A204.1 (cell line): ENCODE data around the gene TMEM95.
"Not testable (repeated sequence)": the region's sequence is repeated elsewhere in the genome, so short reads cannot be mapped to it uniquely, and the experiment has no call there.

ENCODE experiments used
- FAIRE-seq: peaks from 2 replicates; lab custom pipeline; 2012; peaks lifted over from hg19 to GRCh38; lab: Jason Lieb, UNC

Gene TMEM95

DNA sequence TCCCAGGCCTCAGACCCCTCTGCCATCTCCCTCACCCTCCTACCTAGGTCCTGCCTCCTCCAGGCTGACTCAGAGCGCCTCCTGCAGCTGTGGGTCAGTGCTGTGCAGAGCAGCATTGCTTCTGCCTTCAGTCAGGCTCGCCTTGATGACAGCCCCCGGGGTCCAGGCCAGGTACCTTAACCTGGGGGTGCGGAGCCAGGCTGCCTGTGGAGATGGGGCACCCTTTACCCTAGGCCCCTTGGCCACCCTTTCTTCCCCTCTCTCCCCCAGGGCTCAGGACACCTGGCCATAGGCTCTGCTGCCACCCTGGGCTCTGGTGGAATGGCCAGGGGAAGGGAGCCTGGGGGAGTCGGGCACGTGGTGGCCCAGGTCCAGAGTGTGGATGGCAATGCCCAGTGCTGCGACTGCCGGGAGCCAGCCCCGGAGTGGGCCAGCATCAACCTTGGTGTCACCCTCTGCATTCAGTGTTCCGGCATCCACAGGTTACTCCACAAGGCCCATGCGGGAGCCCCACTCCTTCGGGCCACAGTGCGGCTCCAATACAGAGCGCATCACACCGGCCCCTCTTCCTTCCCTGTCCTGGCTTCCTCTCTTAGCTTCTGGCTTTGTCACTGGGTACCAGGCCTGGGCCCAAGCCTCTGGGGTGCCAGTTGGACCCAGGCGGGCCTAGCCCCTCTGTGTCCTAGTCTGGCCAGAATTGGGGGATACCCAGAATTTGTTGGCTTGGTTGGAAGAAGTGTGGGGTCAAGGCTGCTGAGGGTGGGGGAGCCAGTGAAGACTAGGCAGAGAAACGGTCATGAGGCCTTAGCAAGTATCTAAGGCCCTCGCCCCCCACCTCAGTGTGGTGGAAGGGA is 8.0 kb upstream of the TMEM95 start:
- FAIRE-seq, result no peak

DNA sequence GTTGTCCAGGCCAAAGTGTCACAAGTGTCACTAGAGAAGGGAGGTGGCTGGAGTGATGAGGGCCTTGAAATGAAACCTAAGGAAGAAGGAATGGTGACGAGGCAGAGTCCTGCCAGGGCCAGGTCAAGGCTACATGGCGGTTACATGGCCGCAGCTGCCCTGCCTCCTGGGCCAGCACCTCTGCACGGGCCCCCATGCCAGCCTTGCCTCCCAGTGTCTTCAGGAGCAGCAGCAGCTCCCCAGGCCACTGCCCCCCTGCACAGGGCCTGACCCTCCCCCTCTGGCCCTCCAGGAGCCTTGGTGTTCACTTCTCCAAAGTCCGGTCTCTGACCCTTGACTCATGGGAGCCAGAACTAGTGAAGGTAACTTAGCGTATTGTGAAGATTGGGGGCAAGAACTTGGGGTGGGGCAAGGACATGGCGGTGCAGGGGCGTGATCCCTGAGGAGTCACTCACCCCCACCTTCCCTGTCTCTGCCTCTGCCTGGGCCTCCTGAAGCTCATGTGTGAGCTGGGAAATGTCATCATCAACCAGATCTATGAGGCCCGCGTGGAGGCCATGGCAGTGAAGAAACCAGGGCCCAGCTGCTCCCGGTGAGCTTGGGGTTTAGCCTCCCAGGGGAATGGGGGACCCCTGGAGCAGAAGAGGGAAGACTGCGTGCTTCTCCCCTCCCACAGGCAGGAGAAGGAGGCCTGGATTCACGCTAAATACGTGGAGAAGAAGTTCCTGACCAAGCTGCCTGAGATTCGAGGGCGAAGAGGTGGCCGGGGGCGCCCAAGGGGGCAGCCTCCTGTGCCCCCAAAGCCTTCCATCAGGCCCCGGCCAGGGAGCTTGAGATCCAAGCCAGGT is 7.1 kb upstream of the TMEM95 start:
- FAIRE-seq, result no peak

DNA sequence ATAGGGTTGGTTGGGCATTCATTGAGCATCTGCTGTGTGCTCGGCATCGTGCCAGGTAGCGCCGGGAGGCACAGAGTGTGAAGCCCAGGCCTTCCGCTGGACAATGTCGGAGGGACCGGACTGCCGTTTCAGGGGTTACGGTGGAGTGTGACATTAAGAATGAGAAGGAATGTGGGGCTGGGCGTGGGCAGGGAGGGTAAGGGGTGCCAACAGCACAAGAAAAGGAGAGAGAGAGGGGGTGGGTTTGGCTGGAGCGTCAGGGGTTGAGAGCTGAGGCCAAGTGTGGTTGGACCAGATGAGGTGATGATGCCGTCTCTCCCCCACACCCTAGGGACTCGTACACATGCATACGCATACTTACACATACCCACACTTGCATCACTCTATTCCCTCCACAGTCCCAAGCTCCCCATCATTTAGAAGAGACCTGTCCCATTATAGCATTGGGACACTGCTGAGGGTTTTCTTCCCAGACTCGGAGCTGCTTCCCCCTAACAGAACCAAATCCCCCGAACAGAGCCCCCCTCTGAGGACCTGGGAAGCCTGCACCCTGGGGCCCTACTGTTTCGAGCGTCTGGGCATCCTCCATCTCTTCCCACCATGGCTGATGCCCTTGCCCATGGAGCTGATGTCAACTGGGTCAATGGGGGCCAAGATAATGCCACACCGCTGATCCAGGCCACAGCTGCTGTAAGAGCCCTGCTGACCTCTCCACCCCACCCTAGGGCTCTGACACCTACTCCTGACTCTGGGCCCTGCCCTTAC is 6.3 kb upstream of the TMEM95 start:
- FAIRE-seq, result no peak

DNA sequence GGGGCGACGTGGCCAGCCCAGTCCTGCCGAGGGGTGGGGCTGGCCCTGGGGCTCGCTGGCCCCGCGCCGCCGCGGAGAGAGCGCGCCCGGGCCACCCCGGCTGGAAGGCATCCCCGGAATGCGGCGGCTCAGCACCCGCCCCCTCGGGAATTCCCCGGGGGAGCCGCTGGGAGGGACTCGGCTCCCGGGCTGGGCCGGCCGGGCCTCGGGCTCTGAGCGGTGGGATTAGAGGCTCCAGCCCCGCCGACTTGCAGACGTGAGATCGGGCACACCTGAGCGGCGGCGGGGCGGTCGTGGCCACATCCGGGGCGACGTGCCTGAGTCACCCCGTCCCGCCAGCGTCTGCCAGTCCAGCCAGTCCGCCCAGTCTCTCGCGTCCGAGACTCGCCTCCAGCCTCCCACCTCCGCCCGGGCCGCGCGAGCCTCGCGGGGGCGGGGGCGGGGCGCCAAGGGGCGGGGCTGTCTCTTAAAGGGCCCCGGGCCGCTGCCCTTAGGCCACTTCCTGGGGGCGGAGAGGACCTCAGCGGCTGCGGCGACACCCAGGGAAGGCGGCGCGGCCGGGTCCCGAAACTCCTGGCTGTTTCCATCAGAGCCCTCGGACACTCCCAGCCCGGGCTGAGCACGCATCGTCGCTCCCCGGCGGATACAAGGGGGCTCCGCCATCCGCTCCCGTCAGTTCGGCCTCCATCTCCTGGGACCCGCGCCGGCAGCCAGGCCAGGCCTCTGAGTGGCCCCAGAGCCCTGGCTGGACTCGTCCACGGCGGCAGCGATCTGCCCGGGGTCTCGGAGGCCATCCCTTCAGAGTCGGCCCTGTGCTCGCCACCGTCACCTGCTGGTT is 3.1 kb upstream of the TMEM95 start, which contains the start of gene KCTD11:
KCTD11 (plus strand) TSS at position 498 of the 838 bp plus-strand sequence.
- no peak for FAIRE-seq

DNA sequence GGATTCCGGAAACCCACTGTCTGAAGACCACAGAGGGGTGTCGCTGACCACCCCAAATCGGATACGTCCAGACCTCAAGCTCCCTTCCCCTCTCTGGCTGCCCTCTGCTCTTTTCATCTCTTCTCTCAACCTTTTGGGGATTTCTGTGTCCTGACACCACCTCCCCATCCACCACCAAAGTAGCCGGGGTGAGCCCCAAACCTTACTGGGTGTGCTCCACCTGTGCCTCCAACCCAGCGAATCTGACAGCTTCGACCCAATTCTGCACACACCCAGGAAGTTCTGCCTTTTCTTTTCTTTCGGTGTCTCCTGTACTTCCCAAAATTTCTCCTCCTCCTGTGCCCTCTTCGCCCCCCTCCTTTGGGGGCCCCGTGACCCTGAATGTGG is 2.5 kb upstream of the TMEM95 start:
- FAIRE-seq, result no peak

DNA sequence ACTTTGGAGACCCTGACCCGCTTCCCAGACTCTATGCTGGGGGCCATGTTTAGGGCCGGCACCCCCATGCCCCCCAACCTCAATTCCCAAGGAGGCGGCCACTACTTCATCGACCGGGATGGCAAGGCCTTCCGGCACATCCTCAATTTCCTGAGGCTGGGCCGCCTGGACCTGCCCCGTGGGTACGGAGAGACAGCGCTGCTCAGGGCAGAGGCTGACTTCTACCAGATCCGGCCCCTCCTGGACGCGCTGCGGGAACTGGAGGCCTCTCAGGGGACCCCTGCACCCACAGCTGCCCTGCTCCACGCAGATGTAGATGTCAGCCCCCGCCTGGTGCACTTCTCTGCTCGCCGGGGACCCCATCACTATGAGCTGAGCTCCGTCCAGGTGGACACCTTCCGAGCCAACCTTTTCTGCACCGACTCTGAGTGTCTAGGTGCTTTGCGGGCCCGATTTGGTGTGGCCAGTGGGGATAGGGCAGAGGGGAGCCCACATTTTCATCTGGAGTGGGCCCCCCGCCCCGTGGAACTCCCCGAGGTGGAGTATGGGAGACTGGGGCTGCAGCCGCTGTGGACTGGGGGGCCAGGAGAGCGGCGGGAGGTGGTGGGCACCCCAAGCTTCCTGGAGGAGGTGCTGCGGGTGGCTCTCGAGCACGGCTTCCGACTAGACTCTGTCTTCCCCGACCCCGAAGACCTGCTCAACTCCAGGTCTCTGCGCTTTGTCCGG is 1.9 kb upstream of the TMEM95 start:
- FAIRE-seq, result no peak

DNA sequence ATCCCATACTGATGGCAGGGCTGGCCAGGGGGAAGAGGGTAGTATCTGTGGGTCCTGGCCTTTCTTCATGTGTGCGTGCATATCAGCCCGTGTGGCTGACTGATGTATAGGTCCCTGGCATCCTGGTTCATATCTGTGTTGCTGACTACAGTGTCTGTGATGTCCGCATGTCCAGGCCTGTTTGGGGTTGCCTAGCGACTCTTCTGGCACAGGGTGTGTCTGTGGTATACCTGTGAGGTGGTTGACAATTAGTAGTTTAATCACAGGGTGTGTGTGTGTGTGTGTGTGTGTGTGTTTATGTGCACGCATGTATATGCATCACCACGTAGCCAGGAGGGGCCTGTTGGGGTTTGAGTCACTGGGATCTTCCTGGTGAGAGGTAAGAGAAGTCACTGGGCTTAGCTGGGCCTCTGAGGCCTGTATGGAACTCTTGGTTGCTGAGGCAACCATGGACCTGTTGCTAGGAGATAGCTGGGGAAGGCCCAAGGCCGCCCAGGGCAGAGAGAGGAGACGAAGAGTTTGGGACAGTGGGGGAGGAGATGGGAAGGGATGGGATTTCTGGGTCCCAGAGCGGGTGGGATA is 603 bp upstream of the TMEM95 start:
- FAIRE-seq, result no peak

DNA sequence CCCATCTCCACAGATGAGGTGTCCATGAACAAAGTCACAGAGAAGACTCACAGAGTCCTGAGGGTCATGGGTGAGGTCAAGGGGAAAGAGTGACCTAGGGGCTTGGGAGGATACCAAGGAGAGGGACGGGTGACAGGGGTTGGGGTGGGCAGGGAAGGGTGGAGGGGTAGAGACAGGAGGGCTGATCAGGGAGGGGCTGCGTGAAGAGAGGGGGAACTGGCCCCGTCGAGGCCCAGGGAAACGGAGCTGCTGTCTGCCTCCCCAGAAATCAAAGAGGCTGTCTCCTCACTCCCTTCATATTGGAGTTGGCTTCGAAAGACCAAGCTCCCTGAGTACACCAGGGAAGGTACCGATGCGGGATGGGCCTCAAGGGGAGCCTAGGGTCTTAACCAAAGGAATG is 617 bp downstream of the TMEM95 start:
- no peak for FAIRE-seq

DNA sequence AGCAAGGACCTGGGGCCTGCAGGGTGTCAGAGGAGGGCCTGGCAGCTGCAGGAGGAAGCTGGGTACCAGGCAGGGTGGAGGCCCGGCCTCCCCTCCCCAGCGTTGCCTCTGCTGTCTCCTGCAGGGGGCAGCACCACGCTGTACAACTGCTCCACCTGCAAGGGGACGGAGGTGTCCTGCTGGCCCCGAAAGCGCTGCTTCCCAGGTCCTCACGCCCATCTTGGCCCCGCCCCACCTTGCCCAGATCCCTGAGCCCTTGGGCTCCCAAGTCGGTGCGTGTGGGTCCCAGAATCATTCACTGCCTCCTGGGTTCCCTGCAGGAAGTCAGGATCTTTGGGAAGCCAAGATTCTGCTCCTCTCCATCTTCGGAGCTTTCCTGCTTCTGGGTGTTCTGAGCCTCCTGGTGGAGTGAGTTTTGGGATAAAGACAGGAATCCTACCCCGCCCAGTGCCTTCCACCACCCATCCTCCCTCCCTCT is 1.2 kb downstream of the TMEM95 start:
- no peak for FAIRE-seq

DNA sequence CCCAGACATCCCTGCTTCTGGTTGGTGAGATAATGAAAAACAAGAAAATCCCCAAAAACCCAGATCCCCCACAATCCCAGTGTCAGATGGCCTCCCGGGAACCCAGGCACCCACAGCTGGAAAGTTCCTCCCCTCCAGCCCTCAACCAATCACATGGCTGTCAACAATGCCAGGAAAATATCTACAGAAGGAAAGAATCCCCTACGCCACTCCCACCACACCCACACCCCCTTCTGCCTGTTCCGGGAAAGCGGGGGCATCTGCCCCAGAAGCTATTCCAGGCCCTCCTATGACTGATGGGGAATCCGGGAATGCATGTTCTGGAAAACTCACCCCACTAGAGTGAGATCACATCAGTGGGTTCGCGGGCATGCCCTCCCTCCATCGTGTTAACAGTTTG is 1.8 kb downstream of the TMEM95 start:
- no peak for FAIRE-seq

DNA sequence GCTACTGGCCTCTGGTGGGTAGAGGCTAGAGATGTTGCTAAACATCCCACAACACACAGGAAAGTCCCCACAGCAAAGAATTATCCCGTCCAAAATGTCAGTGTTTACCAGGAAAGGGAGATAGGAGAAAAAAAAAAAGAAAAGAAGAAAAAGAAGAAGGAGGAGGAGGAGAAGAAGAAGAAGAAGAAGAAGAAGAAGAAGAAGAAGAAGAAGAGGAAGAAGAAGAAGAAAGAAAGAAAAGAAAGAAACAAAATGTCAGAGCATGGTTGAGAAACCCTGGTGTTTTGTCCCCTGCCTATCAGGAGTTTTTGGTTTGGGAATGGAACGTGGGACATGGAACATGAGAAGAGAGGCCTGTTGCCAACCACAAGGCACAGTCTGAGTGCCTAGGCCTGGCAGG is 2.4 kb downstream of the TMEM95 start:
- FAIRE-seq, result no peak

GRCh38 chr17:7361906-7362305 is 7.0 kb downstream of the TMEM95 start:
- no peak for FAIRE-seq

DNA sequence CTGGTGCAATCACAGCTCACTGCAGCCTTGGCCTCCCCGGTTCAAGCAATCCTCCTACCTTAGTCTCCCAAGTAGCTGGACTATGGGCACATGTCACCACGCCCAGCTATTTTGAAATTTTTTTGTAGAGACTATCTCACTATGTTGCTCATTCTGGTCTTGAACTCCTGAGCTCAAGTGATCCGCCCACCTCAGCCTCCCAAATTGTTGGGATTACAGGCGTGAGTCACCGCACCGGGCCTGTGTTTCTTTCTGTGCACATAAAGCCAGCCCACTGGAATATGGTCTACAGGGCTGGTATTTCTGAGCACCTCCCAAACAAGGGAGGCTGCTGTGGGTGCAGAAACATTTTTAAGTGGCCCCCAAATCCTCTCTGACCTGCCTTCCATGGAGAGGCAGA is 8.4 kb downstream of the TMEM95 start:
- FAIRE-seq, result no peak

- FAIRE-seq, result not testable (repeated sequence)
Measured at GRCh38 chr17:7365963-7366362, 11.0 kb downstream of the TMEM95 start.

DNA sequence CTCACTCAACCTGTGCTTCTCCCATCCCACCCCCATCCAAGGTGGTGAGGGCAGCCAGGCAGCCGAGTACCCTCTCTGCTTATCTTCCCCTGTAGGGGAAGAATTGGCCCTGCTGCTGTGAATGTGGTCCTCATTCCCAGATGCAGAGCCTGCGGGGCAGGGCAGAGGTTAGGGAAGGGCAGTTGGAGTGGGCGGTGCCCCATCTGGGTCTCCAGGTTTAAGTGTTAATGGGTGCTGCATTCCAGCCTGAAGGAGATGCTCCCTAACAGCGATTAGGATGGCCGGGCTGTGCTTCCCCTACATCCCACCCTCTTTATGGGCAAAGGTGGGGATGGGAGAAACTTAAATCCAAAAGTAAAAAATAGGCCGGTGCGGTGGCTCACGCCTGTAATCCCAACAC is 12.1 kb downstream of the TMEM95 start:
- FAIRE-seq, result no peak

DNA sequence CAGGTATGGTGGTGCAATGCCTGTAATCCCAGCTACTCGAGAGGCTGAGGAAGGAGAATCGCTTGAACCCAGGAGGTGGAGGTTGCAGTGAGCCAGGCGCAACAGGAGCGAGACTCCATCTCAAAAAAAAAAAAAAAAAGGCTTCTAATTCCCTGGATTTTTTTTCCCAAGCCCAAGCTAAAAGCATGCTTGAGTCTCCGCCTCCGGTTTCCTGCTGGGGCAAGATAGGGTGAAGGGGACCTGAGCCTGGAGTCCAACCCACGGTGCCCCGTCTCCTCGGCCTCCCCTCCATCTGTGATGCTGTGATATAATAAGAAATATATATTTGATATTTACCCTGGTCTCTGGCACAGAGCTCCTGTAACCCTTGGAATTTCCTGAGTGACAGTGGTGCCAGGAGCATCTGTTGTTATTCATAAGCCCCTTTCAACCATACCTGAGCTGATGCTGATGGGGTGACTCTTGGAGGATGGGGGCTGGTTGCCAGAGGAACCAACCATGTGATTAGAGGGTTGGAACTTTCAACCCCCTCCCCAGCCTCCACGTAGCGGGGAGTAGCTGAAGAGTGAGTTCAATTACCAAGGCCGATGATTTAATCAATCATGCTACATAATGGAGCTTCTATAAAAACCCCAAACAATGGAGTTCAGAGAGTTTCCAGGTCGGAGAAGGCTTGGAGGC is 13.1 kb downstream of the TMEM95 start:
- FAIRE-seq, result no peak

GRCh38 chr17:7368599-7368994 is 13.6 kb downstream of the TMEM95 start:
- not testable (repeated sequence) for FAIRE-seq

DNA sequence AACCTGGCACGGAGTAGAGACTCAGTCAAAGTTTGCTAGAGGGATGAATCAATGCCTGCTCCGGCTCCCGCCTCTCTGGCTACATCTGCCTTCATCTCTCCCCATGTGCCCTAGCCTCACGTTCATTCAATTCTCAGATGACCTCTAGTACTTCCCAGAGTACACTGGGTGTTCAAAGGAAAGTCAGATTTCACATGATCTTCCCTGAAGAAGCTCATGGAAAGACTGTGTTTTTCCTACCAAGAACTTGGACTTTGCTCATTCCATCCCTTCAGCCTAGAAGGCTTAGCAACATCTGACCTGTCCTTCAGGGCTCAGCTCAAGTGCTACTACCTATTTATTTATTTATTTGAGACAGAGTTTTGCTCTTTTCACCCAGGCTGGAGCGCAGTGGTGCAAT is 14.9 kb downstream of the TMEM95 start:
- no peak for FAIRE-seq

DNA sequence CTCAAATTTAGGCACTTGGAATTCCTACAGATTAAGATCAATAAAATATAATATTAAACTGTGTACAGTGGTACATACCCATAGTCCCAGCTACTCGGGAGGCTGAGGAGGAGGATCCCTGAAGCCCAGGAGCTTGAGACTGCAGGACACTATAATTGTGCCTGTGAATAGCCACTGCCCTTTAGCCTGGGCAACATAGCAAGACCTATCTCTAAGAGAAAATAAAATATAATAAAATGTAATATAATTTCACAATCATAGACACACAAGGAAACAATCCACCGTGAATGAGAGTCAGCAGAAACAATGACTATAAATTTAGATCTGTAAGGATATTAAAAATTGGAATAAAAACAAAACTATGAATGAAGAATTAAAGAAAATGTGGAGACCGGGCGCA is 15.9 kb downstream of the TMEM95 start:
- FAIRE-seq, result no peak

DNA sequence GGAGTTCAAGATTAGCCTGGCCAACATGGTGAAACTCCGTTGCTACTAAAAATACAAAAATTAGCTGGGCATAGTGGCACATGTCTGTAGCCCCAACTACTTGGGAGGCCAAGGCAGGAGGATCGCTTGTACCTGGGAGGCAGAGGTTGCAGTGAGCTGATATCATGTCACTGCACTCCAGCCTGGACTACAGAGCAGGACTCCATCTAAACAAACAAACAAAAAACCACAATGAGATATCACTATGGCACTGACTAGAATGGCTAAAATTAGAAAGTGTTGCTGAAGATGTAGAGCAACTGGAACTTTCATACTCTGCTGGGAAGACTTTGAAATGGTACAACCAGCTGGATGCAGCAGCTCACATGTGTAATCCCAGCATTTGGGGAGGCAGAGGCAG is 19.4 kb downstream of the TMEM95 start:
- FAIRE-seq, result no peak
